Panc1 (cell line): ENCODE data around the gene KRT1. TPM values are rescaled to one million over a fixed set of nuclear protein-coding genes. Genes with fewer than 3 reads are reported as not detected.

Experiments
- ATAC-seq: fragments of 200-7000 bp; cut with Tn5 transposase; 2 replicates; pipeline ENCODE4 v1.9.1; 2020; ENCODE audit warnings: mild to moderate bottlenecking, moderate library complexity
- BruUV-seq: library from RNA; stranded (reverse); fragments of 400-500 nt; replicated peaks from 2 replicates; lab custom pipeline; 2021; lab: Mats Ljungman, UMichigan
- CTCF ChIA-PET: fragments of 300-600 bp; sonication (Branson Sonifier 250); formaldehyde crosslinking; loops from one replicate; lab custom pipeline; 2022; ENCODE audit warnings: antibody characterized with exemption; lab: Charles Lee
- POLR2A ChIA-PET: fragments of 300-600 bp; sonication (Branson Sonifier 250); formaldehyde crosslinking; loops from one replicate; lab custom pipeline; 2022; ENCODE audit warnings: antibody characterized with exemption; lab: Charles Lee
- DNase-seq: peaks from one replicate; pipeline ENCODE4 v3.0.0-alpha.2; 2010; ENCODE audit warnings: low read depth, low spot score
- H3K27ac ChIP-seq: 2 replicates; pipeline ENCODE4 v1.5.1; 2011; ENCODE audit warnings: mild to moderate bottlenecking, low read length, inconsistent platforms
- H3K27me3 ChIP-seq: fragments of 200-500 bp; sonication (Bioruptor generic); 2 replicates; pipeline ENCODE4 v1.6.0; 2014; ENCODE audit warnings: low read length, inconsistent platforms; ENCODE audit not compliant: control insufficient read depth, insufficient read depth
- H3K36me3 ChIP-seq: fragments of 200-500 bp; sonication (Bioruptor generic); 2 replicates; pipeline ENCODE4 v1.5.1; 2014; ENCODE audit warnings: inconsistent platforms, mild to moderate bottlenecking, low read length, moderate library complexity; ENCODE audit not compliant: control insufficient read depth, insufficient read depth
- H3K4me1 ChIP-seq: 2 replicates; pipeline ENCODE4 v1.5.1; 2011; ENCODE audit warnings: inconsistent platforms, mild to moderate bottlenecking, low read length, moderate library complexity; ENCODE audit not compliant: control insufficient read depth, insufficient read depth
- H3K4me3 ChIP-seq, 2 experiments: 2 replicates each; pipeline ENCODE4 v1.5.1; 2011 to 2012; ENCODE audit warnings: low read depth in 2 of 2, low read length in 2 of 2, mild to moderate bottlenecking in 2 of 2, inconsistent platforms in 1 of 2, moderate library complexity in 1 of 2
- H3K9me3 ChIP-seq: fragments of 200-500 bp; sonication (Bioruptor generic); 2 replicates; pipeline ENCODE4 v1.5.1; 2014; ENCODE audit warnings: low read depth, mild to moderate bottlenecking, inconsistent platforms, low read length, moderate library complexity; ENCODE audit not compliant: control insufficient read depth, insufficient read depth
- POLR2AphosphoS5 ChIP-seq: IDR thresholded peaks from 2 replicates; pipeline ENCODE4 v1.6.1; 2012; ENCODE audit warnings: mild to moderate bottlenecking, low read depth, low read length, moderate library complexity
- SIN3A ChIP-seq: IDR thresholded peaks from 2 replicates; pipeline ENCODE4 v1.6.1; 2012; ENCODE audit warnings: low read depth, mild to moderate bottlenecking, low read length, moderate library complexity, borderline replicate concordance; ENCODE audit not compliant: insufficient read depth
- TCF7L2 ChIP-seq: IDR thresholded peaks from 2 replicates; pipeline ENCODE4 v1.6.1; 2011; ENCODE audit warnings: mild to moderate bottlenecking, low read depth, low read length, inconsistent platforms
- in situ Hi-C: cut with HindIII; loops from 2 replicates; pipeline ENCODE4 v1.10.0; 2016; ENCODE audit warnings: low sequenced_read_pairs, low pct_unique_long_range_greater_than_20kb
- intact Hi-C: fragments of 100-400 bp; cut with micrococcal nuclease; formaldehyde crosslinking; loops from one replicate; pipeline ENCODE4 v1.10.0; 2022; ENCODE audit not compliant: unreplicated experiment
- total RNA-seq: library from RNA; stranded (reverse); gene quantifications from one replicate; pipeline ENCODE4 v1.2.1, GENCODE V29; 2021; ENCODE audit not compliant: unreplicated experiment
- TF ChIP-seq, protein P1 (sequence below), 2 experiments: IDR thresholded peaks; 2 replicates each; pipeline ENCODE4 v1.6.1; 2011 to 2012; ENCODE audit warnings: low read depth in 2 of 2, control low read depth in 1 of 2, low read length in 1 of 2, mild to moderate bottlenecking in 1 of 2, moderate library complexity in 1 of 2; ENCODE audit not compliant: insufficient read depth in 1 of 2
- TF ChIP-seq, protein P2 (sequence below): fragments of 450-650 bp; IDR thresholded peaks from 2 replicates; pipeline ENCODE4 v1.5.1; 2017; ENCODE audit warnings: mild to moderate bottlenecking

KRT1 gene
- total RNA-seq, 1 experiment from 2014 or later: not detected

DNA sequence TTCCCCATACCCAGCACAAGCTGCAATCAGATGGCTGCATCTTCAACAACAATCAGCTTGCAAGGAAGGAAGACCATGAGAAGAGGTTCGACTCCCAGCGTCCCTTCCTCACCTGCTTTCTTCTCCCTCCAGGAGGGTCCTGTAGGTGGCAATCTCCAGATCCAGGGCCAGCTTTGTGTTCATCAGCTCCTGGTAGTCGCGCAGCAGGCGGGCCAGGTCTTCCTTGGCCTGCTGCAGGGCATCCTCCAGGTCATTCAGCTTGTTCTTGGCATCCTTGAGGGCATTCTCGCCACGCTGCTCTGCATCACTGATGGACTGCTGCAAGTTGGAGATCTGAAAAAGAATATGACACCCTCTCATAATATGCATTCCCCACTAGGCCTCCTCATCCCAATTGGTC is 4.0 kb downstream of the KRT1 start:
- in situ Hi-C loops: no loop called here
- BruUV-seq: no TSS peak
- no peaks in the 10 kb centered on the region for H3K4me1 ChIP-seq
- intact Hi-C loops: no loop called here
- no peak for ATAC-seq
- ChIA-PET POLR2A (no interaction called here), CTCF (interaction anchor here (0.6 kb wide), 1 partner anchor 204 kb away, joined by 3 read pairs; no protein-coding TSS in a partner anchor)
- H3K27me3 ChIP-seq: peaks cover 42% of the 10 kb centered on the region
- H3K4me3 ChIP-seq: no peak overlapping the region
- TF ChIP-seq TCF7L2 (no peak), POLR2AphosphoS5 (no peak), SIN3A (no peak)
- TF ChIP-seq, protein P1, sequence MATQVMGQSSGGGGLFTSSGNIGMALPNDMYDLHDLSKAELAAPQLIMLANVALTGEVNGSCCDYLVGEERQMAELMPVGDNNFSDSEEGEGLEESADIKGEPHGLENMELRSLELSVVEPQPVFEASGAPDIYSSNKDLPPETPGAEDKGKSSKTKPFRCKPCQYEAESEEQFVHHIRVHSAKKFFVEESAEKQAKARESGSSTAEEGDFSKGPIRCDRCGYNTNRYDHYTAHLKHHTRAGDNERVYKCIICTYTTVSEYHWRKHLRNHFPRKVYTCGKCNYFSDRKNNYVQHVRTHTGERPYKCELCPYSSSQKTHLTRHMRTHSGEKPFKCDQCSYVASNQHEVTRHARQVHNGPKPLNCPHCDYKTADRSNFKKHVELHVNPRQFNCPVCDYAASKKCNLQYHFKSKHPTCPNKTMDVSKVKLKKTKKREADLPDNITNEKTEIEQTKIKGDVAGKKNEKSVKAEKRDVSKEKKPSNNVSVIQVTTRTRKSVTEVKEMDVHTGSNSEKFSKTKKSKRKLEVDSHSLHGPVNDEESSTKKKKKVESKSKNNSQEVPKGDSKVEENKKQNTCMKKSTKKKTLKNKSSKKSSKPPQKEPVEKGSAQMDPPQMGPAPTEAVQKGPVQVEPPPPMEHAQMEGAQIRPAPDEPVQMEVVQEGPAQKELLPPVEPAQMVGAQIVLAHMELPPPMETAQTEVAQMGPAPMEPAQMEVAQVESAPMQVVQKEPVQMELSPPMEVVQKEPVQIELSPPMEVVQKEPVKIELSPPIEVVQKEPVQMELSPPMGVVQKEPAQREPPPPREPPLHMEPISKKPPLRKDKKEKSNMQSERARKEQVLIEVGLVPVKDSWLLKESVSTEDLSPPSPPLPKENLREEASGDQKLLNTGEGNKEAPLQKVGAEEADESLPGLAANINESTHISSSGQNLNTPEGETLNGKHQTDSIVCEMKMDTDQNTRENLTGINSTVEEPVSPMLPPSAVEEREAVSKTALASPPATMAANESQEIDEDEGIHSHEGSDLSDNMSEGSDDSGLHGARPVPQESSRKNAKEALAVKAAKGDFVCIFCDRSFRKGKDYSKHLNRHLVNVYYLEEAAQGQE (IDR thresholded peaks at IDR 0.05; ENCODE audit: insufficient read depth in 1 of 2, low read depth in 2 of 2, low read length in 1 of 2): no peak
- TF ChIP-seq, protein P2, sequence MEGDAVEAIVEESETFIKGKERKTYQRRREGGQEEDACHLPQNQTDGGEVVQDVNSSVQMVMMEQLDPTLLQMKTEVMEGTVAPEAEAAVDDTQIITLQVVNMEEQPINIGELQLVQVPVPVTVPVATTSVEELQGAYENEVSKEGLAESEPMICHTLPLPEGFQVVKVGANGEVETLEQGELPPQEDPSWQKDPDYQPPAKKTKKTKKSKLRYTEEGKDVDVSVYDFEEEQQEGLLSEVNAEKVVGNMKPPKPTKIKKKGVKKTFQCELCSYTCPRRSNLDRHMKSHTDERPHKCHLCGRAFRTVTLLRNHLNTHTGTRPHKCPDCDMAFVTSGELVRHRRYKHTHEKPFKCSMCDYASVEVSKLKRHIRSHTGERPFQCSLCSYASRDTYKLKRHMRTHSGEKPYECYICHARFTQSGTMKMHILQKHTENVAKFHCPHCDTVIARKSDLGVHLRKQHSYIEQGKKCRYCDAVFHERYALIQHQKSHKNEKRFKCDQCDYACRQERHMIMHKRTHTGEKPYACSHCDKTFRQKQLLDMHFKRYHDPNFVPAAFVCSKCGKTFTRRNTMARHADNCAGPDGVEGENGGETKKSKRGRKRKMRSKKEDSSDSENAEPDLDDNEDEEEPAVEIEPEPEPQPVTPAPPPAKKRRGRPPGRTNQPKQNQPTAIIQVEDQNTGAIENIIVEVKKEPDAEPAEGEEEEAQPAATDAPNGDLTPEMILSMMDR: no peak
- no peak overlapping the region for H3K27ac ChIP-seq
- no peak for DNase-seq
- no peaks in the 10 kb centered on the region for H3K9me3 ChIP-seq
- H3K36me3 ChIP-seq: no peaks in the 10 kb centered on the region; the same call in 1 of the 2 replicates

DNA sequence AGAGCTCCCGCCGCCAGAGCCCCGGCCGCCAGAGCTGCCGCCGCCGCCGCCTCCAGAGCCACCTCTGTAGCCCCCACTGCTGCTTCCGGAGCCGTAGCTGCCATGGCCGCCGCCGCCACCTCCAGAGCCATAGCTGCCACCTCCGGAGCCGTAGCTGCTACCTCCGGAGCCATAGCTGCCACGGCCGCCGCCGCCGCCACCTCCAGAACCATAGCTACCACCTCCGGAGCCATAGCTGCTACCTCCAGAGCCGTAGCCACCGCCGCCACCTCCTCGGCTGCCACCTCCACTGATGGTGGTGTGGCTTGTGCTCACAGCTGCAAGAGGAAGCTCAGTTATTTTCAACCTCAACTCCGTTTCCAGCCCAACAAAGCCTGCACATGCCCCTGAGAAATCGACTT is 4.9 kb downstream of the KRT1 start:
- ATAC-seq (no peak), DNase-seq (no peak)
- peaks cover 37% of the 10 kb centered on the region for H3K27me3 ChIP-seq
- TF ChIP-seq SIN3A (no peak), POLR2AphosphoS5 (no peak), TCF7L2 (no peak)
- TF ChIP-seq, protein P1 (IDR thresholded peaks at IDR 0.05; ENCODE audit: insufficient read depth in 1 of 2, low read depth in 2 of 2, low read length in 1 of 2): no peak
- TF ChIP-seq, protein P2: no peak
- ChIA-PET CTCF (no interaction called here), POLR2A (no interaction called here)
- no peaks in the 10 kb centered on the region for H3K4me1 ChIP-seq
- H3K4me3 ChIP-seq: no peak overlapping the region
- intact Hi-C loops (no loop called here), in situ Hi-C loops (no loop called here)
- H3K9me3 ChIP-seq: no peaks in the 10 kb centered on the region
- H3K27ac ChIP-seq: no peak overlapping the region
- H3K36me3 ChIP-seq: no peaks in the 10 kb centered on the region; the same call in 1 of the 2 replicates
- no TSS peak for BruUV-seq
